SKM-1 treated with dmso at 0.1 percent for 144 hours (cell line): ENCODE results near the gene F5.

Source experiments
- DNase-seq: peaks from one replicate; lab custom pipeline; 2025; ENCODE audit not compliant: unreplicated experiment; lab: John Stamatoyannopoulos, UW

F5 gene

GRCh38 chr1:169484101-169484500, 102.2 kb downstream of the F5 start:
- no peak for DNase-seq

- no peak for DNase-seq
These were observed 102.7 kb downstream of the F5 start for GRCh38 chr1:169483500-169483966.

- DNase-seq, result no peak
These were observed 106.8 kb downstream of the F5 start for GRCh38 chr1:169479363-169480066.

- no peak for DNase-seq
These were observed 108.1 kb downstream of the F5 start for GRCh38 chr1:169478094-169478672.

- DNase-seq, result no peak
These were observed 110.4 kb downstream of the F5 start for GRCh38 chr1:169475806-169476387.

- no peak for DNase-seq
These were observed 111.8 kb downstream of the F5 start for GRCh38 chr1:169474302-169474995.

GRCh38 chr1:169473347-169473746, 112.9 kb downstream of the F5 start:
- no peak for DNase-seq

GRCh38 chr1:169472738-169473137, 113.5 kb downstream of the F5 start:
- no peak for DNase-seq

- DNase-seq, result no peak
These were observed 117.3 kb downstream of the F5 start for GRCh38 chr1:169468982-169469381.

- peak; percentile 38 for DNase-seq
These were observed 119.7 kb downstream of the F5 start for GRCh38 chr1:169466259-169467230.

- DNase-seq, result no peak
These were observed 121.0 kb downstream of the F5 start for GRCh38 chr1:169465281-169465680.
